KBM-7 (cell line): ENCODE results near the gene IDH3G.

Source experiments
- DNase-seq: peaks from one replicate; pipeline ENCODE4 v3.0.0-alpha.2; 2015
- in situ Hi-C: fragments of 300-500 bp; cut with MboI; formaldehyde crosslinking; loops from 2 replicates; pipeline ENCODE4 v1.14.3; 2020; ENCODE audit warnings: low sequenced_read_pairs, low pct_unique_long_range_greater_than_20kb, mixed read lengths

IDH3G gene

DNA sequence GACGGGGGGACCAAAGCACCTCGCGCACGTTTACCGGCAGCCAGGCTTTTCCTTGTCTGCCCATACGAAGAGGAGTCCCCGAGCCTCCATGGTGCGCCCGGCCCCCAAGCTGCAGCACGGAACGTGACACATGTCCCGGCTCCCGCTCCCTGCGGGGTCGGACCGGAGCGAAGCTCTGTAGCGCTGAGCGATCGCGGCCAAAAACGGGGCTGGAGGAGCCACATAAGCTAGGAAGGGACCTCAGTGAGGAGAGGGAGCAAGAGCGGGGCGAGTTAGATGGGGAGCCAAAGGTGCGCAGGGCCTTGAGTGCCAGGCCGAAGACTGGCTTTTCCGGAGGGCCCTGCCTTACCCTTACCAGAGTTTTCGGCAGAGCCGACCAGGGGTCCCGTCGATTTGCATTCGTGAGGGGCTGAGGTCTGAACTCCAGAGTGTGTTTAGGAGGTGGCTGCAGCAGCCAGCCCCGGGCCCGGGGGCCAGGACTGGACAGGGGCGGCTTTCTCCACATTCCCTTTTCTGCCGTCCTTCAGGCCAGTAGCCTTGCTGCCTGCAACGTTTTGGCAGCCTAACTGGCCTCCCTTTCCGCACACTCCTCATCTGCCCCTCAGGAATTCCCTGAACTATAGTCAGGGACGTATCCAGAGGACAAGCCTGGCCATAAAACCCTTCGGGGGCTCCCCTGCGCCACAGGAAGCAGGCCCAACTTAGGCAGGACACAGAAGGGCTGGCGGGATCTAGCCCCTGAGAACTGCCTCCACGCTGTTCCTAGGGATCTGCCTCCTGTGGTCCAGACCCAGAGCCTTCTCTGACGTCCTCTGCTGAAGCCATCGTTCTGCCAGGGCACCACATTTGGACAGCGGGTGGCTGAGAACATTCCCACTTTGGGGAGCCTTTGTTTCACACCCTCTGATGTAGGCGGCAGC lies 982 bp upstream of the IDH3G start:
- no peak for DNase-seq
- in situ Hi-C loops, result no loop called here

DNA sequence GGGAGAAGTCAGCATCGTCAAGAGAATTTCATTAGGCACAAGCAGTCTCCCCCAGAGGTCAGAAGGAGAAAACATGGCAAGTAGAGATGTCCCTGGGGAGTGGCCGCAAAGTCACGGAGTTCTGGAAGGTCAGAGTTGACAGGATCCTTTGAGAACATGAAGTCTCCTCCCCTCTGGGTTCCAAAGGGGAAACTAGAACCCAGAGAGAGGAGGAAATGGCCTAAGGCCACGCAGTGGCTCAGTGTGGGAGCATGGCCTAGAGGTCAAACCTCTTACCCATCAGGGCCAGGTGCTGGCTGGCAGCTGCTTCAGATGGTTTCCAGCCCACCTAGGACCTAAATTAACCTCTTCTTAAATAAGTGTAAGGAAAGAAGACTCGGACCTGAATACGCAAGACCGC lies 884 bp downstream of the IDH3G start:
- in situ Hi-C loops, result no loop called here
- DNase-seq, result no peak

DNA sequence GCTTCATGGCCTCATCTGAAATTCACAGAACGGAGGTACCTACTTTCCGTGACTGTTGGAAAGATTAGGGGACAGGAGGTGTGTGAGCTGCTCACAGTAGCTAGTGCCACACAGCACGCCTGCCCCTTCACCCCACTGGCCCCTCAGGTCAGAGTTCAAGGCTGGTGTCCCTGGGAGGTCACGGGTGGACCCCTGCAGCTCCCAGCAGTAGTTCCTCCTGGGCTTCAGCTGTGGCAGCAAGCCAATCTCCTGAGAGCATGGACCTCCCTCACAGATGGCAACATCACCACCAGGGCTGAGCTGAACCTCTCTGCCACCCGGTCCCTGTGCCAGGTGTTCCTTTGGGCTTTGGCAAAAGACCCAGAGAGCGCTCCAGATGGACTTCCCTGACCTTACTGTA lies 1.8 kb downstream of the IDH3G start:
- DNase-seq, result no peak
- in situ Hi-C loops, result no loop called here

DNA sequence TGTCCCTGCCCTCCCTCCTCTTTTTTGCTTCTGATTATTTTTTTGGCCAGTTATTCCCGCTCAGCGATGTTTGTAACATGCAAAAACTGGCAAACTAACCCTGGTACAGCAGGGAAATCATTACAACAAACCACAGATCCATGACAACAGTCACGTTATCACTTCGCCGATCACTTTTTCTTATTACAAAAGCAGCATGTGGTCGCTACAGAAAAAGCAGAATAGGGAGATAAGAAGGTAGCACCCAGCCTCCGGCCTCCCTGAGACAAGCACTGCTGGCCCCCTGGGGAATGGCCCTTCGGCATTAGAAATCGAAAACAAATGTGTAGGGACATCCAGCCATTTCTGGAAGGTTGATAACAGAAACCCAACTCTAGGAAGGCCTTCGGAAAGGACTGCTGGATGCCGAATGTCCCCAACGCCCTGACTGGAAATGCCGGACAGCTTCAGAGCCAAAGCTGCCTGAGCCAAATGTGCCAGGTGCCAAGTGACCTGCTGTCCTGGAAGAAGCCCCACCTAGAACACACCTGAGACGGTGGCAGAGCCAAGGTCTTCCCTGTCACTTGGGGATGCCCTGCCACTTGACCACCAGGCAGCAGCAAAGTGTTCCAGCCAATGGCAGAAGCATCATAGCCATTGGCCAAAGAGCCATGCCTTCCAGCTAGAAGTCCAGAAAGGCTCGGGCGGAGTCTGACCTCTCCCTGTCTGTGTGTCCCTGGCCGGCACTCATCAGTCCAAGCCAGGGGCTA lies 2.9 kb downstream of the IDH3G start:
- in situ Hi-C loops, result no loop called here
- no peak for DNase-seq

DNA sequence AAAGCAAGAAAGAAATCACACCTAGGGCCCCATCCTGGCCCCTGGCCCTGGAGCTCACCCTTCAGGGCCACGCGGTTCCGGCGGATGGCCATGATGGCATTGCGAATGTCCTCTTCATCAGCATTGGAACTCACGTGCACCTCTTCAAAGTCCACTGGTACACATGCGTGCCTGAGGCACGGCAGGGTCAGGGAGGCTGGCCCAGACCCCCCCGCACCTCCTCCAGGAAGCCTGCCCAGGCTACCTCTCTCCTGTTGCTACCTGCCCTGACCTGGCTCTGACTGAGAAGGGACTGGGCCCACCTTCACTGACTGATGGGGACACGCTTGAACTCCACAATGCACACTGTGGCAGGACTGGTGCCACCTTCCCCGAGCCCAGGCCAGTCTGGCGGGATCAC lies 4.5 kb downstream of the IDH3G start:
- in situ Hi-C loops, result no loop called here

DNA sequence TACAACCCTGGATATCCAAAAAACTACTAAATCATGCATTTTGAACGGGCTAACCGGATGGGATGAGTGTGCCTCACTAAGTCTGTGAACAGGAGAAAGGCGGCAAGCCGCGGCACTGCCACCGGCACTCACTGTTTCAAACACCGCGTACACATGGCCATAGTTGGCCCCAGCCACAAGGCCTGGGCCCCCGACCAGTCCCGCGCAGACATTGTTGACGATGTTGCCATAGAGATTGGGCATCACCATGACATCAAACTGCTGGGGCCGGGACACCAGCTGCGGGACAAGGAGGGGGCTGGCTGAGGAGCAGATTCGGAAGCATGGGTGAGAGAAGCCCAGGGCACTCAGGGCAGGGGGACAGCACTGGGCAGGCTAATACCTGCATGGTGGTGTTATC lies 7.5 kb downstream of the IDH3G start:
- in situ Hi-C loops, result no loop called here

More for the DNA sequence above, 4.5 kb downstream of the IDH3G start:
- no peak for DNase-seq

DNA sequence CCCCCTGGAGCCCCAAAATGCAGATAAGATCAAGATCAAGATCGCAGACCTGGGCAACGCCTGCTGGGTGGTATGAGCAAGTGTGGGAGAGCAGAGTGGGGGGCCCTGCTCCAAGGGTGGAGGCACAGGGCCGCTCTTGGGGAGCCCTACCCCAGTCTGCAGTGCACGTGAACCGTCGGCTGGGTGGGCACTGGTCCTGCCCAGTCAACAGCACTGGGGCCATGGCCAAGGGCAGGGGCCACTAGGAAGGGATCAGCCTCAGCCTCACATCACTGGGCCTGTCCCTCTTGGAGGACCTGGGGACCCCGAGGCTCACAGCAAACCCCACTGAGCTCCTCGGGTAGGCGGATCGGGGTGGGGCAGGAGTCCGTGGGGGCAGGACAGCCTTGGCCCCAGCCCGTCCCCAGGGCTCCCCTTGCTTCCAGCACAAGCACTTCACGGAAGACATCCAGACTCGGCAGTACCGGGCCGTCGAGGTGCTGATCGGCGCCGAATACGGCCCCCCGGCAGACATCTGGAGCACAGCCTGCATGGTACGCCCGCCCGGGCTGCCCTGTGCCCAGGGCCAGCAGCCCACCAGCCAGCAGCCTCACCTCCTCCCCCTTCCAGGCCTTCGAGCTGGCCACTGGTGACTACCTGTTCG lies 9.7 kb downstream of the IDH3G start:
- no peak for DNase-seq
- in situ Hi-C loops, result no loop called here

More for the DNA sequence above, 7.5 kb downstream of the IDH3G start:
- DNase-seq, result no peak

DNA sequence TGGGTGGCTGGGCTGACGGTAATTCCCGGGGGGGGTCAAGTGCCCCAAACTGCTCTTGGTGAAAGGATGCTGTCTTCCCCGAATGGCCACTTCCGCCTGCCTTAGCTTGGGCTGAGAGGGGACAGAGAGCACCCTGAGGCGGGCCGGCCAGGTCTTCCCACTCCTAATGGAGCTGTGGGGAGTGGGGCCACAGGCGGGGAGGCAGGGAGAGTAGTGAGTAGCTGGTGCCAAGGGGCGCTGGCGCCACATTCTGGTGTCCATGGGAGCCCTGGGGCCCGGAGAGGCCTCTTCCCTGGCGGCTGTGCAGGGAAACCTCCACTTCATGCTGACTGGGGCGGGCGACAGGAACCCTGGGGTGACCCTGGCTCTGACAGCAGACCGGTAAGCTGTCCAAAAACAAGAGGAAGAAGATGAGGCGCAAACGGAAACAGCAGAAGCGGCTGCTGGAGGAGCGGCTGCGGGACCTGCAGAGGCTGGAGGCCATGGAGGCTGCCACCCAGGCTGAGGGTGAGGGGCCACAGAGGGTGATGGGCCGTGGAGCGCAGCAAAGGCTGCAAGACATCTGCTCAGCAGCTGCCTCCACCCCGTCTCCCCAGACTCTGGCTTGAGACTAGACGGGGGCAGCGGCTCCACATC lies 10.7 kb downstream of the IDH3G start:
- in situ Hi-C loops, result no loop called here
- DNase-seq, result no peak

DNA sequence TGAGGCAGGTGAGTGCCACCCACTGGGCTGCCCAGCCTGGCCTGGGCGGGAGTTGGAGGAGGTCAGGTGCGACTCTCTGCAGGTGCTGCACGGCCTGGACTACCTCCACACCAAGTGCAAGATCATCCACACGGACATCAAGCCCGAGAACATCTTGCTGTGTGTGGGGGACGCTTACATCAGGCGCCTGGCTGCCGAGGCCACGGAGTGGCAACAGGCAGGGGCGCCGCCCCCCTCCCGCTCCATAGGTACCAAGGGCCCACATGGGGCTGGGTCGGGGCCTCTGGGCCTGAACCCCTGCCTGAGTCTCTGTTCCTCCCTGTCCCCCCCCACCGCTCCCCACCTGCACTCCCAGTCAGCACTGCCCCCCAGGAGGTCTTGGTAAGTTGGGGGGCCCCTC lies 11.3 kb downstream of the IDH3G start:
- DNase-seq, result no peak
- in situ Hi-C loops, result no loop called here

DNA sequence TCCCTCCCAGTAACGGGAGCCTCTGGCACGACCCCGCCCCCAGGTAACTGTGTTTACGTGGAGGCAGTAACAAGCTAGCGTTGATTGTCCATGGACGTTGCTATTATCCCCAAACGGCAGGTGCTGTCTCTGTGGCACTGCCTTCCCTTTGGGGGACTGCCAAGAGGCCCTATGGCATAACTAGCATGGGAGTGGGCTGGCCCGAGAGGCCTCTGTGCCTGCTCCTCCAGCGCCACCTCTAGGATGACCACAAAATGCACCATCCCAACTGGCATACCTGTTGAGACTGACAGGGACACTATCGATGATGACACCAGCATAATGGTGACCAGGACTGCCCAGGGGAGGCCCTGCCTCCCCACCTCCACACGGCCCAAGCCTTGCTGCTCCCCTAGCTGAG lies 11.9 kb downstream of the IDH3G start:
- in situ Hi-C loops, result no loop called here
- DNase-seq, result no peak

DNA sequence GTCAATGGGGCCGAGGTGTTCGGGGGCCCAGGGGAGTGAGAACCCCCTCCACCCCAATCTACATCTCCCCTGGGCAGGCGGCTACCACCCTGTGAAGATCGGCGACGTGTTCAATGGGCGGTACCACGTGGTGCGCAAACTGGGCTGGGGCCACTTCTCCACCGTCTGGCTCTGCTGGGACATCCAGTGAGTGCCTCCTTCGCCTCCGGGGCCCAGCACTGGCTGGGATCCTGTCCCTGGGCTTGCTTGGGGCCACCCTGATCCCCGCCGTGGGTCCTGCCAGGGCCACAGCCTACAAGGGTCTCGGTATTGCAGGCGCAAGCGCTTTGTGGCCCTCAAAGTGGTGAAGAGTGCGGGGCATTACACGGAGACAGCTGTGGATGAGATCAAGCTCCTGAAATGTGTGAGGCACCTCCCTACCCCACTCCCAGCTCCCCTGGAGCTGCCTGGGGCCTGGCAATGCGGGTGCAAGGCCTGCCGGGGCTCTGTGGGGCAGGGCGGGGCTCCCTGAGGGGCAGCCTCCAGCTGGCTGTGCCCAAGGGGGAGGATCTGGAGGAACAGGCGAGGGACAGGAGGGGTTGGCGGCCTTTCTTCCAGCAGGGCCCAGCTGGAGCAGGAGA lies 12.6 kb downstream of the IDH3G start:
- DNase-seq, result no peak
- in situ Hi-C loops, result no loop called here

DNA sequence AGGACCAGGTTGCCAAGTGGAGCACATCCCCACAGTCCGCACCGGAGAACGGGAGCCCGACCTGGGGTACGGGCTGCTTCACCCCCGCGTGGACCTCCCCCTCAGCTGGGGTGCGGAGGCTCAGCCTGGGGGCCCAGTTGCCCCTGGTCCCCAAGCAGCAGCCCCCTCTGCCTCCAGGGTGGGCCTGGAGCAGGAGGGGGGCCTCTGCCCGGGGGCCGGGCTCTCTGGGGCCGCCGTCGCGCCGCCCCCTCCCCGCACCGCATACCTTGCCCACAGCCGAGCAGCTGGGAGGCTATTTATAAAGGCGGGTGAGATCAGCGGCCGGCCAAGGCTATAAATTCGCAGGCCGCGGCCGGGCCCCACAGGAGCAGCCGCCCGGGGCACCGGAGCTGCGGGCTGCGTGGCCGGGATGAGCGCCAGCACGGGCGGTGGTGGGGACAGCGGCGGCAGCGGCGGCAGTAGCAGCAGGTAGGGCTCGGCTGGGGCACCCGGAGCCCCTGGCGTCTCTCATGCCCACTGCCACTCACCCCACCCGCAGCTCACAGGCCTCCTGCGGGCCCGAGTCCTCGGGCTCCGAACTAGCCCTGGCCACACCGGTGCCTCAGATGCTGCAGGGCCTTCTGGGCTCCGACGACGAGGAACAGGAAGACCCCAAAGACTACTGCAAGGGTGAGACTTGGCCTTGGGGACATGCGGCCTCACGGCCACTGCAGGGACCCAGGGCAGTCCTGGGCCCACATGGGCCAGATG lies 13.3 kb downstream of the IDH3G start, which contains the start of gene SRPK3:
Gene SRPK3, plus strand, starts transcription at position 364 of the 750 bp plus-strand sequence. Its CDS starts 46 bp downstream, at position 410.
- no peak for DNase-seq
- in situ Hi-C loops, result no loop called here

DNA sequence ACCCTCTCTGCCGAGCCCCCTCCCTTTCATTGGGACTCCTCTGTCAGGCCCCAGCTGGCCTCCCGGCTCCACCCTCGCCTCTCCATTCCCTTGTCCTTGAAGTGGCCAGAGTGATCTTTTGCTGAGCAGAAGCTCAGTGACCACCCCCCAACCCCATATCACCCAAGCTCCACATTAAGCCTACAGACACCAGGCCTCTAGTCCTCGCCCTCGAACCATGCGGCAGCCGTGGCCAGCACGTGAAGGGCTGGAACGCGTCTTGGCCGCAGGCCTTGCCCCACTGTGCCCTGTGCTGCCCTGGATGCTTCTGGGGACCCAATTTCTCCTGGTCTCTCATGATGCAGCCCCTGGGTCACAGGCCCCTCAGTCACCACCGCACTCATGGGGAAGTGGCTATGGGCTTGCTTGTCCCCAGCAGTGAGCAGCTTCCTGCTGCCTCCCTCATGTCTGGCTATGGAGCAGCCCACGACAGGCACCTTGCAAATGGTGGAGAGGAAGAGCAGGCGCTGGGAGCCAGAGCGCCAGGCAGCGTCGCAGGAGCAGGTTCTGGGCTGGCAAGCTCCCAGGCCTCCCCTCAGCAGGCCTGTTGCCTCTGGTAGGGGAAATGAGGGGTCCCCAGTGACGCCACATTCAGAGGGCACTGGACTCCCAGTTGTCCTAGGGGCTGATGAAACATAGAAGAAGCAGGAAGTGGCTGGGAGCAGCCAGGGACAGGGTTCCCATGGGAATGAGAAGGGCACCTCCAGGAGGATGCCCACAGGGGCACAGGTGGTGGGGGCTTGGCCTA lies 14.1 kb downstream of the IDH3G start:
- DNase-seq, result peak; percentile 59
- in situ Hi-C loops, result no loop called here

DNA sequence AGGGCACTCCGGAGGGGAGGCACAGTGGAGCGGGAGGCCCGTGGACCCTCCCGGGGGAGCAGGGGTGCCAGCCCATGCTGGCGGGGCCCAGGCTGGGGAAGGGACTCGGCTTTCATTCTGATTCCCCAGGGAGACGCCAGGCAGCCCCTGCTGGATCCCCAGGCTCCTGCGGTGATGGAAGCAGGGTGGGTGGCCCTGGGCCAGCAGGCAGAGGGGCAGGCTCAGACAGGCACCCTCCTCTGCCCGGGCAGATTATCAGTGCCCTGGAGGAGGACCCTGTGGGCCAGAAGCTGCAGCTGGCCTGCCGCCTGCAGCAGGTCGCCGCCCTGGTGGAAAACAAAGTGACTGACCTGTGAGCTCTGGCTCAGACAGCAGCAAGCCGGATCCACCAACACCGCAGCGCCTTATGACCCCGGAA lies 15.5 kb downstream of the IDH3G start:
- in situ Hi-C loops, result no loop called here
- peak; percentile 40 for DNase-seq

DNA sequence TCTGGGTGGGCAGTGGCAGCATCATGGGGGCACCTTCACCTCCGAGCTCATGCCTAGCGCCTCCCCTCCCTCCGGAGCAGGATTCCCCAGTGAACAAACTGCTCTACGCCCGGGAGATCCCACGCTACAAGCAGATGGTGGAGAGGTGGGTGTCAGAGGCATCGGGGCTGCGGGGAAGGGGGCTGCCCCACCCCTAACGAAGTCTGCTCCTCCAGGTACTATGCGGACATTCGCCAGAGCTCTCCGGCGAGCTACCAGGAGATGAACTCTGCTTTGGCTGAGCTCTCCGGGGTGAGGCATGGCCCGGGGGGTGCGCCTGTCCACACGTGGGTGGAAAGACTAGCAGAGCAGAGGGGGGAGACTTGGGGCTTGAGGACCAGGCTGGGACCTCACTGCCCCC lies 16.0 kb downstream of the IDH3G start:
- no peak for DNase-seq
- in situ Hi-C loops, result no loop called here

DNA sequence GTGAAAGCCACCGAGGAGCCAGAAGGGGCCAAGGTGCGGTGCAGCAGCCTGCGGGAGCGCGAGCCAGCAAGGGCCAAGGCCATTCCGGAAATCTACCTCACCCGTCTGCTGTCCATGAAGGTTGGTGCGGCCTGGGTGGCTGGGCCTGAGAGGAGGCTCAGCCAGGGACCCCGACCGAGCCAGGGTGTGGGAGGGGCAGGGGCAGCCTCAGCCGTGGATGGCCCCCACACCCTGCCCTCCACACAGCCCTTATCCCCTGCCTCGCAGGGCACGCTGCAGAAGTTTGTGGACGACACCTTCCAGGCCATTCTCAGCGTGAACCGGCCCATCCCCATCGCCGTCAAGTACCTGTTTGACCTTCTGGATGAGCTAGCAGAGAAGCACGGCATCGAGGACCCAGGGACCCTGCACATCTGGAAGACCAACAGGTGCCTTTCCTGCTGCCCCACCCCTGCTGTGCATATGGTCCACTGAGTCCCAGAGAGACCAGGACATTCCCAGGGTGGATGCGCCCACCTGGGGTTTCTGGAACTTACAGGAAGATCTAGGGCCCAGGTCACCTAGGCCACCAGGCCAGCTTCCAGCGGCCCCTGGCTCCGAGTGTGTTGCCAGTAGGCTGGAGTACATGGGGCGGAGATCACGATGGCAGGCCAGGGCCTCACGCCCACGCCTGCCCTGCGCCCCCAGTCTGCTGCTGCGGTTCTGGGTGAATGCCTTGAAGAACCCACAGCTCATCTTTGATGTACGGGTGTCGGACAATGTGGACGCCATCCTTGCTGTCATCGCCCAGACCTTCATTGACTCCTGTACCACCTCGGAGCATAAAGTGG lies 16.7 kb downstream of the IDH3G start:
- in situ Hi-C loops, result no loop called here

DNA sequence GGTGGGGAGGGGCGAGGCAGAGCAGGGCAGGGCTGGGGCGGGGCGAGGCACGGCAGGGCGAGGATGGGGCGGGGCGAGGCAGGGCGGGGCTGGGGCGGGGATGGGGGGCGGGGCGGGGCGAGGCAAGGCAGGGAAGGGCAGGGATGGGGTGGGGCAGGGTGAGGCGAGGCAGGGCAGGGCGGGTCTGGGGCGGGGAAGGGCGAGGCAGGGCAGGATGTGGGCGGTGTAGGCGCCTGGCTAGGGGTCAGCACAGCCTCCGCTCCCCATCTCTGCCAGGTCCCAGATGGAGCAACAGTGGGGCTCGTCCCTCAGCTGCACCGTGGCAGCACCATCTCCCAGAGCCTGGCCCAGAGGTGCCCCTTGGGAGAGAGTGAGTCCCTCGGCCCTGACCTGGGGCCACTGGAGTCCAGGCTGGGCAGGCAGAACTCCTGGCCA lies 17.5 kb downstream of the IDH3G start:
- in situ Hi-C loops, result no loop called here
- no peak for DNase-seq

More for the DNA sequence above, 16.7 kb downstream of the IDH3G start:
- DNase-seq, result no peak
